SK-N-SH treated with all-trans-retinoic acid at 6 μM for 48 hours (cell line): Measurements from ENCODE around the gene MYO9B.

Experiments used
- ATAC-seq: fragments of 200-7000 bp; cut with Tn5 transposase; 3 replicates; pipeline ENCODE4 v1.9.1; 2020; ENCODE audit warnings: mild to moderate bottlenecking, moderate library complexity
- ARNTL ChIP-seq: fragments of 450-650 bp; formaldehyde crosslinking; IDR thresholded peaks from 2 replicates; pipeline ENCODE4 v1.5.0; 2020; ENCODE audit warnings: low read depth, mild to moderate bottlenecking, moderate library complexity, borderline replicate concordance
- BACH2 ChIP-seq: fragments of 250-450 bp; sonication (Bioruptor Pico); IDR thresholded peaks from 2 replicates; pipeline ENCODE4 v1.9.0; 2021; ENCODE audit warnings: mild to moderate bottlenecking, borderline replicate concordance
- CSDC2 ChIP-seq: fragments of 250-450 bp; sonication (Bioruptor Pico); IDR thresholded peaks from 2 replicates; pipeline ENCODE4 v1.5.0; 2020; ENCODE audit warnings: mild to moderate bottlenecking, moderate library complexity
- ESRRG ChIP-seq: fragments of 250-450 bp; sonication (Bioruptor Pico); IDR thresholded peaks from 2 replicates; pipeline ENCODE4 v1.6.1; 2021; ENCODE audit warnings: mild to moderate bottlenecking
- ISL1 ChIP-seq: fragments of 250-450 bp; sonication (Bioruptor Pico); IDR thresholded peaks from 2 replicates; pipeline ENCODE4 v2.1.2; 2022; ENCODE audit warnings: mild to moderate bottlenecking, moderate library complexity
- OSR1 ChIP-seq: fragments of 250-450 bp; sonication (Bioruptor Pico); IDR thresholded peaks from 2 replicates; pipeline ENCODE4 v1.8.0; 2022; ENCODE audit warnings: moderate library complexity, mild to moderate bottlenecking, inconsistent platforms
- PATZ1 ChIP-seq: fragments of 250-450 bp; sonication (Bioruptor Pico); IDR thresholded peaks from 2 replicates; pipeline ENCODE4 v1.8.0; 2020; ENCODE audit warnings: mild to moderate bottlenecking, moderate library complexity, borderline replicate concordance
- PPARA ChIP-seq: fragments of 250-450 bp; sonication (Bioruptor Pico); IDR thresholded peaks from 2 replicates; pipeline ENCODE4 v1.5.0; 2020; ENCODE audit warnings: mild to moderate bottlenecking, borderline replicate concordance
- RARB ChIP-seq: fragments of 250-450 bp; sonication (Bioruptor Pico); IDR thresholded peaks from 2 replicates; pipeline ENCODE4 v1.8.0; 2021; ENCODE audit warnings: mild to moderate bottlenecking, moderate library complexity
- TCF4 ChIP-seq: fragments of 250-450 bp; sonication (Bioruptor Pico); IDR thresholded peaks from 2 replicates; pipeline ENCODE4 v1.8.0; 2021; ENCODE audit warnings: mild to moderate bottlenecking, moderate library complexity, borderline replicate concordance
- TOX ChIP-seq: fragments of 250-450 bp; sonication (Bioruptor Pico); IDR thresholded peaks from 2 replicates; pipeline ENCODE4 v1.8.0; 2021; ENCODE audit warnings: mild to moderate bottlenecking, moderate library complexity, borderline replicate concordance
- ZC3H10 ChIP-seq: fragments of 250-450 bp; sonication (Bioruptor Pico); IDR thresholded peaks from 2 replicates; pipeline ENCODE4 v1.5.1; 2021; ENCODE audit warnings: mild to moderate bottlenecking, moderate library complexity
- ZFP3 ChIP-seq: fragments of 250-450 bp; sonication (Bioruptor Pico); IDR thresholded peaks from 2 replicates; pipeline ENCODE4 v1.5.0; 2020; ENCODE audit warnings: mild to moderate bottlenecking, moderate library complexity
- ZFP30 ChIP-seq: fragments of 450-650 bp; formaldehyde crosslinking; IDR thresholded peaks from 2 replicates; pipeline ENCODE4 v1.5.0; 2022; ENCODE audit warnings: mild to moderate bottlenecking, moderate library complexity
- ZNF565 ChIP-seq: fragments of 450-650 bp; formaldehyde crosslinking; conservative IDR thresholded peaks from 2 replicates; pipeline ENCODE4 v1.5.0; 2020; ENCODE audit warnings: low read depth, mild to moderate bottlenecking, moderate library complexity
- ZNF70 ChIP-seq: fragments of 450-650 bp; formaldehyde crosslinking; IDR thresholded peaks from 2 replicates; pipeline ENCODE4 v1.5.0; 2020; ENCODE audit warnings: mild to moderate bottlenecking, moderate library complexity
- ZNF8 ChIP-seq: fragments of 450-650 bp; formaldehyde crosslinking; IDR thresholded peaks from 2 replicates; pipeline ENCODE4 v1.5.0; 2020; ENCODE audit warnings: mild to moderate bottlenecking, moderate library complexity
- TF ChIP-seq, protein P1 (sequence below): fragments of 250-450 bp; sonication (Bioruptor Pico); IDR thresholded peaks from 2 replicates; pipeline ENCODE4 v1.8.0; 2021; ENCODE audit warnings: low read depth, mild to moderate bottlenecking, moderate library complexity, borderline replicate concordance
- TF ChIP-seq, protein P2 (sequence below): fragments of 250-450 bp; sonication (Bioruptor Pico); IDR thresholded peaks from 2 replicates; pipeline ENCODE4 v1.5.0; 2020; ENCODE audit warnings: mild to moderate bottlenecking, moderate library complexity
- TF ChIP-seq, protein P3 (sequence below): fragments of 250-450 bp; sonication (Bioruptor Pico); IDR thresholded peaks from 2 replicates; pipeline ENCODE4 v1.5.1; 2021; ENCODE audit warnings: mild to moderate bottlenecking, moderate library complexity
- TF ChIP-seq, protein P4 (sequence below): fragments of 250-450 bp; sonication (Bioruptor Pico); IDR thresholded peaks from 2 replicates; pipeline ENCODE4 v1.5.1; 2020; ENCODE audit warnings: low read depth, mild to moderate bottlenecking, moderate library complexity

The MYO9B gene

GRCh38 chr19:17235300-17235970, 159.9 kb downstream of the MYO9B start:
- peak; percentile 82 for ATAC-seq
- TF ChIP-seq ZNF565 (no peak), ZNF8 (no peak), TCF4 (no peak), RARB (CRISPR knock-in tag) (no peak), ISL1 (CRISPR knock-in tag) (no peak), ESRRG (CRISPR knock-in tag) (no peak), TOX (CRISPR knock-in tag) (no peak), PATZ1 (CRISPR knock-in tag) (no peak), ZNF70 (CRISPR knock-in tag) (no peak), ZC3H10 (no peak), PPARA (CRISPR knock-in tag) (no peak), OSR1 (CRISPR knock-in tag) (no peak)
- TF ChIP-seq, all 23 proteins: peak for 0

- peak; percentile 37 for ATAC-seq
- TF ChIP-seq ZFP3 (CRISPR knock-in tag) (no peak), PPARA (CRISPR knock-in tag) (no peak), OSR1 (CRISPR knock-in tag) (no peak), ZC3H10 (no peak), ZFP30 (CRISPR knock-in tag) (no peak), BACH2 (no peak), ARNTL (no peak), ZNF8 (no peak), CSDC2 (CRISPR knock-in tag) (no peak), TCF4 (no peak), ESRRG (CRISPR knock-in tag) (no peak), ZNF70 (CRISPR knock-in tag) (no peak), TOX (CRISPR knock-in tag) (no peak), RARB (CRISPR knock-in tag) (no peak), PATZ1 (CRISPR knock-in tag) (no peak)
- TF ChIP-seq, protein P1, sequence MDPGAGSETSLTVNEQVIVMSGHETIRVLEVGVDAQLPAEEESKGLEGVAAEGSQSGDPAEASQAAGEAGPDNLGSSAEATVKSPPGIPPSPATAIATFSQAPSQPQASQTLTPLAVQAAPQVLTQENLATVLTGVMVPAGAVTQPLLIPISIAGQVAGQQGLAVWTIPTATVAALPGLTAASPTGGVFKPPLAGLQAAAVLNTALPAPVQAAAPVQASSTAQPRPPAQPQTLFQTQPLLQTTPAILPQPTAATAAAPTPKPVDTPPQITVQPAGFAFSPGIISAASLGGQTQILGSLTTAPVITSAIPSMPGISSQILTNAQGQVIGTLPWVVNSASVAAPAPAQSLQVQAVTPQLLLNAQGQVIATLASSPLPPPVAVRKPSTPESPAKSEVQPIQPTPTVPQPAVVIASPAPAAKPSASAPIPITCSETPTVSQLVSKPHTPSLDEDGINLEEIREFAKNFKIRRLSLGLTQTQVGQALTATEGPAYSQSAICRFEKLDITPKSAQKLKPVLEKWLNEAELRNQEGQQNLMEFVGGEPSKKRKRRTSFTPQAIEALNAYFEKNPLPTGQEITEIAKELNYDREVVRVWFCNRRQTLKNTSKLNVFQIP: no peak
- TF ChIP-seq, protein P2, sequence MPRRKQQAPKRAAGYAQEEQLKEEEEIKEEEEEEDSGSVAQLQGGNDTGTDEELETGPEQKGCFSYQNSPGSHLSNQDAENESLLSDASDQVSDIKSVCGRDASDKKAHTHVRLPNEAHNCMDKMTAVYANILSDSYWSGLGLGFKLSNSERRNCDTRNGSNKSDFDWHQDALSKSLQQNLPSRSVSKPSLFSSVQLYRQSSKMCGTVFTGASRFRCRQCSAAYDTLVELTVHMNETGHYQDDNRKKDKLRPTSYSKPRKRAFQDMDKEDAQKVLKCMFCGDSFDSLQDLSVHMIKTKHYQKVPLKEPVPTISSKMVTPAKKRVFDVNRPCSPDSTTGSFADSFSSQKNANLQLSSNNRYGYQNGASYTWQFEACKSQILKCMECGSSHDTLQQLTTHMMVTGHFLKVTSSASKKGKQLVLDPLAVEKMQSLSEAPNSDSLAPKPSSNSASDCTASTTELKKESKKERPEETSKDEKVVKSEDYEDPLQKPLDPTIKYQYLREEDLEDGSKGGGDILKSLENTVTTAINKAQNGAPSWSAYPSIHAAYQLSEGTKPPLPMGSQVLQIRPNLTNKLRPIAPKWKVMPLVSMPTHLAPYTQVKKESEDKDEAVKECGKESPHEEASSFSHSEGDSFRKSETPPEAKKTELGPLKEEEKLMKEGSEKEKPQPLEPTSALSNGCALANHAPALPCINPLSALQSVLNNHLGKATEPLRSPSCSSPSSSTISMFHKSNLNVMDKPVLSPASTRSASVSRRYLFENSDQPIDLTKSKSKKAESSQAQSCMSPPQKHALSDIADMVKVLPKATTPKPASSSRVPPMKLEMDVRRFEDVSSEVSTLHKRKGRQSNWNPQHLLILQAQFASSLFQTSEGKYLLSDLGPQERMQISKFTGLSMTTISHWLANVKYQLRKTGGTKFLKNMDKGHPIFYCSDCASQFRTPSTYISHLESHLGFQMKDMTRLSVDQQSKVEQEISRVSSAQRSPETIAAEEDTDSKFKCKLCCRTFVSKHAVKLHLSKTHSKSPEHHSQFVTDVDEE (CRISPR knock-in tag): no peak
- TF ChIP-seq, protein P3, sequence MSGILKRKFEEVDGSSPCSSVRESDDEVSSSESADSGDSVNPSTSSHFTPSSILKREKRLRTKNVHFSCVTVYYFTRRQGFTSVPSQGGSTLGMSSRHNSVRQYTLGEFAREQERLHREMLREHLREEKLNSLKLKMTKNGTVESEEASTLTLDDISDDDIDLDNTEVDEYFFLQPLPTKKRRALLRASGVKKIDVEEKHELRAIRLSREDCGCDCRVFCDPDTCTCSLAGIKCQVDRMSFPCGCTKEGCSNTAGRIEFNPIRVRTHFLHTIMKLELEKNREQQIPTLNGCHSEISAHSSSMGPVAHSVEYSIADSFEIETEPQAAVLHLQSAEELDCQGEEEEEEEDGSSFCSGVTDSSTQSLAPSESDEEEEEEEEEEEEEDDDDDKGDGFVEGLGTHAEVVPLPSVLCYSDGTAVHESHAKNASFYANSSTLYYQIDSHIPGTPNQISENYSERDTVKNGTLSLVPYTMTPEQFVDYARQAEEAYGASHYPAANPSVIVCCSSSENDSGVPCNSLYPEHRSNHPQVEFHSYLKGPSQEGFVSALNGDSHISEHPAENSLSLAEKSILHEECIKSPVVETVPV: no peak
- TF ChIP-seq, protein P4, sequence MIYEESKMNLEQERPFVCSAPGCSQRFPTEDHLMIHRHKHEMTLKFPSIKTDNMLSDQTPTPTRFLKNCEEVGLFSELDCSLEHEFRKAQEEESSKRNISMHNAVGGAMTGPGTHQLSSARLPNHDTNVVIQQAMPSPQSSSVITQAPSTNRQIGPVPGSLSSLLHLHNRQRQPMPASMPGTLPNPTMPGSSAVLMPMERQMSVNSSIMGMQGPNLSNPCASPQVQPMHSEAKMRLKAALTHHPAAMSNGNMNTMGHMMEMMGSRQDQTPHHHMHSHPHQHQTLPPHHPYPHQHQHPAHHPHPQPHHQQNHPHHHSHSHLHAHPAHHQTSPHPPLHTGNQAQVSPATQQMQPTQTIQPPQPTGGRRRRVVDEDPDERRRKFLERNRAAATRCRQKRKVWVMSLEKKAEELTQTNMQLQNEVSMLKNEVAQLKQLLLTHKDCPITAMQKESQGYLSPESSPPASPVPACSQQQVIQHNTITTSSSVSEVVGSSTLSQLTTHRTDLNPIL (CRISPR knock-in tag): no peak
These were observed 160.6 kb downstream of the MYO9B start for GRCh38 chr19:17235971-17236777.
